A673 (cell line): ENCODE data around the gene CENATAC.

Experiments
- CTCF ChIP-seq: fragments of 300-800, 200-600 bp; sonication (generic); conservative IDR thresholded peaks from 2 replicates; pipeline ENCODE4 v1.5.1; 2017; ENCODE audit warnings: low read depth, mild to moderate bottlenecking, antibody characterized with exemption, low read length, moderate library complexity, mixed read lengths
- EZH2 ChIP-seq: fragments of 200-600 bp; sonication (generic); IDR thresholded peaks from 2 replicates; pipeline ENCODE4 v1.6.1; 2017; ENCODE audit warnings: borderline replicate concordance, low read depth, mild to moderate bottlenecking, mixed read lengths, antibody characterized with exemption, low read length; ENCODE audit not compliant: poor library complexity, severe bottlenecking

DNA sequence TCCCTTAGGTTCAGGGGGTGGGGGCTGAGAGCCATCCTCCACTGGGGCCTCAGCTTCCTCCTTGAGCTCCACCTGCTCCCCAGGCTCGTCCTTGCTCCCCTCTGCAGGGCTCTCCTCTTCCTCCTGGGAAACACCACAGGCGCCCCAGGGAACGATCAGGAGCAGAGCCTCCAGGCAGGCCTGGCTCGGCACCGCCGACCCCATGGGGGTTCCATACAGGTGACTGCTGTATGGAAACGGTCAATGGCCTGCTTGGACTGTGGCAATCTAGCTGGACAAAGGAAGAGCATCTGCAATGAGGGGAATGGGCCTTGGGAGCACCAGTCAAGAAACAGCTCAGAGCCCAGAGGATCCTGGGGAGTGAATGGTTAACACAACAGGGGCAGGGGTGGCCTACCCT is 51.1 kb downstream of the CENATAC start:
- TF ChIP-seq CTCF (no peak), EZH2 (no peak)
